C4-2B (cell line): ENCODE results near the gene RIN3.

Experiments used
- ZFX ChIP-seq: fragments of 450-650 bp; IDR thresholded peaks from 2 replicates; pipeline ENCODE4 v1.6.1; 2017
- TF ChIP-seq, protein P1 (sequence below): fragments of 450-650 bp; conservative IDR thresholded peaks from 2 replicates; pipeline ENCODE4 v1.5.1; 2017; ENCODE audit warnings: mild to moderate bottlenecking

DNA sequence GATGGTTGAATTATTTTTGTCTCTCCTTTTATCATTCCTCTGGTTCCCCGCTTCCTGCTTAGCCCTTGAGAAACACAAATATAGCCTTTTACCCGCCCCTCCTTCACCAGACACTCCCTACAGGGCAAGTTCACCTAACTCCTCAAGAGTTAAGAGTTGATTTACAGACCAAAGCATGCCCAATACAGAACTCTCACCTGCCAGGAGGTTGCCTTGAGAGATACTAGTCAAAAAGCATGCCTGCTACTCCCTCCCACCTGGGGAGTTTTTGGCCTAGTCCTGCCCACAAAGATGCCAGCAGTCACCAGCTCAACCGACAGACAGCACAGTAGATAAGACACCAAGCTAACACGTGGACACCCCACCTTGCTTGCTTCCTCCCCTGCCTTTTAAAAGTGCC, 223.6 kb downstream of the RIN3 start:
- TF ChIP-seq, protein P1, sequence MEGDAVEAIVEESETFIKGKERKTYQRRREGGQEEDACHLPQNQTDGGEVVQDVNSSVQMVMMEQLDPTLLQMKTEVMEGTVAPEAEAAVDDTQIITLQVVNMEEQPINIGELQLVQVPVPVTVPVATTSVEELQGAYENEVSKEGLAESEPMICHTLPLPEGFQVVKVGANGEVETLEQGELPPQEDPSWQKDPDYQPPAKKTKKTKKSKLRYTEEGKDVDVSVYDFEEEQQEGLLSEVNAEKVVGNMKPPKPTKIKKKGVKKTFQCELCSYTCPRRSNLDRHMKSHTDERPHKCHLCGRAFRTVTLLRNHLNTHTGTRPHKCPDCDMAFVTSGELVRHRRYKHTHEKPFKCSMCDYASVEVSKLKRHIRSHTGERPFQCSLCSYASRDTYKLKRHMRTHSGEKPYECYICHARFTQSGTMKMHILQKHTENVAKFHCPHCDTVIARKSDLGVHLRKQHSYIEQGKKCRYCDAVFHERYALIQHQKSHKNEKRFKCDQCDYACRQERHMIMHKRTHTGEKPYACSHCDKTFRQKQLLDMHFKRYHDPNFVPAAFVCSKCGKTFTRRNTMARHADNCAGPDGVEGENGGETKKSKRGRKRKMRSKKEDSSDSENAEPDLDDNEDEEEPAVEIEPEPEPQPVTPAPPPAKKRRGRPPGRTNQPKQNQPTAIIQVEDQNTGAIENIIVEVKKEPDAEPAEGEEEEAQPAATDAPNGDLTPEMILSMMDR = no peak
- TF ChIP-seq ZFX = no peak
